Gastrocnemius medialis (tissue), 4 donors: ENCODE data around the gene LHPP. TPM values are rescaled to one million over a fixed set of nuclear protein-coding genes. Genes with fewer than 3 reads are reported as not detected.

ENCODE experiments used
- ATAC-seq, 2 donors: fragments of 150-250 bp; one replicate each; pipeline ENCODE4 v1.9.1; 2016
- DNase-seq, 2 donors: peaks; one replicate each; pipeline ENCODE4 v3.0.0-alpha.2; 2019
- H3K27ac ChIP-seq, 4 donors: fragments of 200-600 bp; sonication (generic); 1 replicate in 1 of 4; 2 replicates in 3 of 4; pipeline ENCODE4 v1.5.1; 2016 to 2018; ENCODE audit warnings: mild to moderate bottlenecking in 2 of 4, moderate library complexity in 1 of 4
- H3K27me3 ChIP-seq, 3 donors: fragments of 200-600 bp; sonication (generic) in 2 of 3; 1 replicate in 1 of 3; 2 replicates in 2 of 3; pipeline versions ENCODE4 v1.5.1 to v1.6.0; 2016 to 2019; ENCODE audit warnings: mild to moderate bottlenecking in 1 of 3, moderate library complexity in 1 of 3
- H3K36me3 ChIP-seq, 2 donors: fragments of 200-600 bp; sonication (generic) in 1 of 2; one replicate each; pipeline ENCODE4 v1.5.1; 2017 to 2018
- H3K4me1 ChIP-seq, 2 donors: fragments of 200-600 bp; sonication (generic) in 1 of 2; one replicate each; pipeline ENCODE4 v1.5.1; 2016 to 2017; ENCODE audit warnings: mild to moderate bottlenecking in 2 of 2
- H3K4me3 ChIP-seq, 4 donors: fragments of 200-600 bp; sonication (generic) in 3 of 4; 1 replicate in 1 of 4; 2 replicates in 3 of 4; pipeline ENCODE4 v1.5.1; 2016 to 2019; ENCODE audit warnings: mild to moderate bottlenecking in 2 of 4
- H3K9me3 ChIP-seq, 3 donors: fragments of 200-600 bp; sonication (generic) in 2 of 3; 1 replicate in 1 of 3; 2 replicates in 2 of 3; pipeline ENCODE4 v1.5.1; 2016 to 2019
- CTCF ChIP-seq, 5 experiments: fragments of 450-650 bp in 3 of 5; fragments of 200-600 bp in 2 of 5; sonication (generic) in 2 of 5; IDR thresholded peaks in 4 of 5; conservative IDR thresholded peaks in 1 of 5; 1 replicate in 4 of 5; 2 replicates in 1 of 5; pipeline ENCODE4 v1.5.1; 2016 to 2019; ENCODE audit warnings: antibody characterized with exemption in 5 of 5, mild to moderate bottlenecking in 3 of 5, moderate library complexity in 3 of 5
- POLR2A ChIP-seq, 2 donors: fragments of 450-650 bp; IDR thresholded peaks; one replicate each; pipeline ENCODE4 v1.6.1; 2017; ENCODE audit warnings: antibody characterized with exemption in 2 of 2, mild to moderate bottlenecking in 2 of 2, moderate library complexity in 2 of 2
- in situ Hi-C, 4 donors: fragments of 200-750 bp; cut with MboI; loops; one replicate each; pipeline versions ENCODE4 v1.15.0 to v1.8.0; 2017; ENCODE audit warnings: low sequenced_read_pairs in 4 of 4
- intact Hi-C: fragments of 100-400 bp; cut with DNase I; formaldehyde crosslinking; loops from one replicate; pipeline ENCODE4 v1.15.1; 2023; ENCODE audit warnings: low total_unique reads
- total RNA-seq, 4 donors: library from RNA; depleted of rRNA; stranded (reverse); fragments of >200 nt; gene quantifications; one replicate each; pipeline versions ENCODE4 v1.1.0 to v1.2.3, GENCODE V29; 2016

LHPP gene
- total RNA-seq, 4 donors from 2014 or later: 4.9 to 16.0 (median 12.2) TPM

GRCh38 chr10:124652200-124652599 lies 190.6 kb downstream of the LHPP start:
- ATAC-seq: no peak
- intact Hi-C loops (no loop called here), in situ Hi-C loops (no loop called here)
- Histone ChIP-seq H3K36me3 (no peaks in the 10 kb centered on the region), H3K4me3 (no peak overlapping the region), H3K9me3 (no peaks in the 10 kb centered on the region), H3K27me3 (no peaks in the 10 kb centered on the region), H3K27ac (peak overlapping the region in 2 of 4 donors; percentile 84 to 85), H3K4me1 (peaks cover 48 to 82% of the 10 kb centered on the region in 2 donors)
- TF ChIP-seq CTCF (IDR thresholded peaks at IDR 0.05 in 4 of 5, conservative IDR thresholded peaks at IDR 0.05 in 1 of 5) (no peak), POLR2A (IDR thresholded peaks at IDR 0.05) (no peak)
- no peak for DNase-seq

GRCh38 chr10:124652701-124653100 lies 191.1 kb downstream of the LHPP start:
- intact Hi-C loops (no loop called here), in situ Hi-C loops (no loop called here)
- no peaks in the 10 kb centered on the region for H3K27me3 ChIP-seq
- TF ChIP-seq POLR2A (IDR thresholded peaks at IDR 0.05): no peak
- no peak for TF ChIP-seq CTCF (IDR thresholded peaks at IDR 0.05 in 4 of 5, conservative IDR thresholded peaks at IDR 0.05 in 1 of 5)
- no peak for DNase-seq
- peaks cover 48 to 82% of the 10 kb centered on the region in 2 donors for H3K4me1 ChIP-seq
- ATAC-seq: no peak
- no peak overlapping the region for H3K4me3 ChIP-seq
- peak overlapping the region in 3 of 4 donors; percentile 6 to 84 (median 68) for H3K27ac ChIP-seq
- H3K9me3 ChIP-seq: no peaks in the 10 kb centered on the region
- H3K36me3 ChIP-seq: no peaks in the 10 kb centered on the region

- Histone ChIP-seq H3K4me3 (no peak overlapping the region), H3K27me3 (no peaks in the 10 kb centered on the region), H3K9me3 (no peaks in the 10 kb centered on the region), H3K27ac (peak overlapping the region; percentile 15 to 84 (median 54)), H3K36me3 (no peaks in the 10 kb centered on the region), H3K4me1 (peaks cover 46 to 82% of the 10 kb centered on the region in 2 donors)
- no peak for DNase-seq
- intact Hi-C loops: no loop called here
- ATAC-seq: no peak
- TF ChIP-seq CTCF (IDR thresholded peaks at IDR 0.05 in 4 of 5, conservative IDR thresholded peaks at IDR 0.05 in 1 of 5) (no peak), POLR2A (IDR thresholded peaks at IDR 0.05) (no peak)
- in situ Hi-C loops: no loop called here
Observed at GRCh38 chr10:124653311-124653710, 191.7 kb downstream of the LHPP start.

- no peak for DNase-seq
- TF ChIP-seq POLR2A (IDR thresholded peaks at IDR 0.05): no peak
- no peak for TF ChIP-seq CTCF (IDR thresholded peaks at IDR 0.05 in 4 of 5, conservative IDR thresholded peaks at IDR 0.05 in 1 of 5)
- Histone ChIP-seq H3K27ac (peak overlapping the region; percentile 44 to 84 (median 62)), H3K4me3 (no peak overlapping the region), H3K9me3 (no peaks in the 10 kb centered on the region), H3K4me1 (peaks cover 39 to 82% of the 10 kb centered on the region in 2 donors), H3K27me3 (no peaks in the 10 kb centered on the region), H3K36me3 (no peaks in the 10 kb centered on the region)
- ATAC-seq: no peak
- intact Hi-C loops: no loop called here
- in situ Hi-C loops: no loop called here
Observed at GRCh38 chr10:124653811-124654651, 192.4 kb downstream of the LHPP start.
